Colonic mucosa (tissue), 4 donors: ENCODE data around the gene ZNF776. TPM values are rescaled to one million over a fixed set of nuclear protein-coding genes. Genes with fewer than 3 reads are reported as not detected.

Experiments
- DNase-seq: peaks from one replicate; pipeline ENCODE4 v3.0.0-alpha.2; 2020
- H3K27ac ChIP-seq: fragments of 200-600 bp; one replicate; pipeline ENCODE4 v1.8.0; 2021
- H3K27me3 ChIP-seq: fragments of 200-600 bp; one replicate; pipeline ENCODE4 v1.8.0; 2021
- H3K36me3 ChIP-seq: fragments of 200-600 bp; one replicate; pipeline ENCODE4 v1.8.0; 2021
- H3K4me1 ChIP-seq: fragments of 200-600 bp; one replicate; pipeline ENCODE4 v1.8.0; 2021; ENCODE audit warnings: mild to moderate bottlenecking
- H3K4me3 ChIP-seq: fragments of 200-600 bp; one replicate; pipeline ENCODE4 v1.8.0; 2021
- H3K9ac ChIP-seq, 2 donors: one replicate each; pipeline ENCODE4 v1.7.0; 2013; ENCODE audit warnings: control low read depth in 2 of 2, low read depth in 2 of 2, low read length in 2 of 2
- H3K9me3 ChIP-seq: fragments of 200-600 bp; one replicate; pipeline ENCODE4 v1.8.0; 2021
- CTCF ChIP-seq: fragments of 200-600 bp; IDR thresholded peaks from one replicate; pipeline ENCODE4 v1.8.0; 2022; ENCODE audit warnings: antibody characterized with exemption, mild to moderate bottlenecking
- intact Hi-C: fragments of 100-400 bp; cut with DNase I; formaldehyde crosslinking; loops from one replicate; pipeline ENCODE4 v1.14.1; 2022
- total RNA-seq, 2 donors: library from RNA; stranded (reverse); fragmentation: NEBNext Ultra II Directional in 1 of 2; extraction: Animal tissue kit (Norgen Biotek cat#: 25700) in 1 of 2; gene quantifications; one replicate each; pipeline ENCODE4 v1.2.1, GENCODE V29; 2021
- donor health status: healthy.
- donor health status: DM: no; HTN: no; CAD: no.
- donor health status: DM: no; HTN: no; CAD: no.

The ZNF776 gene
- total RNA-seq, 2 donors from 2014 or later, result 13.5 to 14.5 TPM

GRCh38 chr19:57803594-57804325, 57.1 kb downstream of the ZNF776 start:
- Histone ChIP-seq H3K27me3 (no peaks in the 10 kb centered on the region), H3K9ac (peak overlapping the region; percentile 72 to 93), H3K4me1 (peaks cover 12% of the 10 kb centered on the region), H3K36me3 (no peaks in the 10 kb centered on the region), H3K4me3 (peak overlapping the region; percentile 38), H3K27ac (peak overlapping the region; percentile 88), H3K9me3 (no peaks in the 10 kb centered on the region)
- intact Hi-C loops, result no loop called here
- peak; percentile 62 for DNase-seq
- TF ChIP-seq CTCF, result no peak

GRCh38 chr19:57807541-57807940, 60.9 kb downstream of the ZNF776 start:
- intact Hi-C loops, result no loop called here
- DNase-seq, result no peak
- Histone ChIP-seq H3K4me1 (peaks cover 15% of the 10 kb centered on the region), H3K27me3 (no peaks in the 10 kb centered on the region), H3K27ac (no peak overlapping the region), H3K4me3 (no peak overlapping the region), H3K9ac (no peak overlapping the region), H3K9me3 (no peaks in the 10 kb centered on the region), H3K36me3 (peaks cover 4% of the 10 kb centered on the region)
- TF ChIP-seq CTCF, result no peak

Other genes with a start within 250 kb of the ZNF776 start
- gene ZNF773, start 246.9 kb upstream of the ZNF776 start, total RNA-seq, result 1 to 10 TPM; 4.7 to 5.3 TPM
- gene ZNF549, start 219.5 kb upstream of the ZNF776 start, total RNA-seq, result 1 to 10 TPM; 2.6 to 2.8 TPM
- 1 to 10 TPM; 4.0 to 5.1 TPM for gene ZNF550, start 187.0 kb upstream of the ZNF776 start, total RNA-seq
- gene ZNF416, start 167.9 kb upstream of the ZNF776 start, total RNA-seq, result 1 to 10 TPM; 2.2 to 3.5 TPM
- gene ZIK1, start 162.7 kb upstream of the ZNF776 start, total RNA-seq, result 1 to 10 TPM; 1.3 to 1.8 TPM
- 1 to 10 TPM; 1.2 to 4.1 TPM for gene ZNF530, start 146.9 kb upstream of the ZNF776 start, total RNA-seq
- 1 to 10 TPM; 5.8 to 7.7 TPM for gene ZNF134, start 132.6 kb upstream of the ZNF776 start, total RNA-seq
- 1 to 10 TPM; 6.0 to 6.1 TPM for gene ZNF211, start 113.6 kb upstream of the ZNF776 start, total RNA-seq
- gene ZSCAN4, start 77.9 kb upstream of the ZNF776 start, total RNA-seq, result not detected
- gene ZNF551, start 64.8 kb upstream of the ZNF776 start, total RNA-seq, result 1 to 10 TPM; 4.7 to 5.9 TPM
- gene ZNF154, start 37.6 kb upstream of the ZNF776 start, total RNA-seq, result 1 to 10 TPM in 1 of 2 donors, under 1 TPM in 1; 0.67 to 2.0 TPM
- gene ZNF671, start 19.2 kb upstream of the ZNF776 start, total RNA-seq, result 1 to 10 TPM; 2.9 TPM
- gene ZNF586, start 22.9 kb downstream of the ZNF776 start, total RNA-seq, result 10 to 100 TPM; 13.1 to 17.6 TPM
- 10 to 100 TPM; 21.7 to 24.8 TPM for gene ZNF552, start 68.1 kb downstream of the ZNF776 start, total RNA-seq
- gene ZNF587B, start 83.5 kb downstream of the ZNF776 start, total RNA-seq, result 10 to 100 TPM; 12.5 to 22.3 TPM
- gene ZNF587, start 103.0 kb downstream of the ZNF776 start, total RNA-seq, result 10 to 100 TPM; 46.4 to 70.7 TPM
- gene ZNF814, start 142.2 kb downstream of the ZNF776 start, total RNA-seq, result 10 to 100 TPM in 1 of 2 donors, 1 to 10 TPM in 1; 7.1 to 25.5 TPM
- 10 to 100 TPM in 1 of 2 donors, 1 to 10 TPM in 1; 9.6 to 17.5 TPM for gene ZNF417, start 169.8 kb downstream of the ZNF776 start, total RNA-seq
- gene ZNF418, start 188.6 kb downstream of the ZNF776 start, total RNA-seq, result 1 to 10 TPM; 1.1 to 5.3 TPM
- 1 to 10 TPM; 3.0 to 3.5 TPM for gene ZNF256, start 200.9 kb downstream of the ZNF776 start, total RNA-seq
- gene C19orf18, start 227.7 kb downstream of the ZNF776 start, total RNA-seq, result under 1 TPM; 0.27 to 0.86 TPM